Mucosa of descending colon (tissue), 3 donors: ENCODE data around the gene BMP2K. TPM values are rescaled to one million over a fixed set of nuclear protein-coding genes. Genes with fewer than 3 reads are reported as not detected.

ENCODE experiments used
- ATAC-seq: fragments of 200-7000 bp; cut with Tn5 transposase; one replicate; pipeline ENCODE4 v1.9.1; 2020; ENCODE audit warnings: mild to moderate bottlenecking, moderate library complexity
- DNase-seq, 3 donors: peaks; one replicate each; pipeline ENCODE4 v3.0.0-alpha.2; 2020
- H3K36me3 ChIP-seq: fragments of 200-600 bp; one replicate; pipeline ENCODE4 v1.8.0; 2021; ENCODE audit warnings: low read depth, mild to moderate bottlenecking
- H3K4me1 ChIP-seq: fragments of 200-600 bp; one replicate; pipeline ENCODE4 v1.8.0; 2021; ENCODE audit warnings: low read depth, mild to moderate bottlenecking
- H3K4me3 ChIP-seq: fragments of 200-600 bp; one replicate; pipeline ENCODE4 v1.8.0; 2021; ENCODE audit warnings: mild to moderate bottlenecking
- H3K9me3 ChIP-seq: fragments of 200-600 bp; one replicate; pipeline ENCODE4 v1.8.0; 2021; ENCODE audit warnings: mild to moderate bottlenecking
- intact Hi-C, 2 donors: fragments of 100-400 bp; cut with DNase I in 1 of 2; cut with micrococcal nuclease in 1 of 2; formaldehyde crosslinking; loops; one replicate each; pipeline versions ENCODE4 v1.11.0 to v1.11.1; 2022; cut with DNase I, micrococcal nuclease
- microRNA-seq: library from miRNA; unstranded; fragments of <30 nt; microRNA quantifications from one replicate; pipeline ENCODE4, GENCODE V29; 2019
- total RNA-seq, 3 donors: library from RNA; stranded (reverse); fragmentation: NEBNext Ultra II Directional in 2 of 3; extraction: Animal tissue kit (Norgen Biotek cat#: 25700) in 2 of 3; gene quantifications; one replicate each; pipeline versions ENCODE4 v1.2.1 to v1.2.4, GENCODE V29; 2021 to 2023
- TF ChIP-seq, protein P1 (sequence below): fragments of 200-600 bp; IDR thresholded peaks from one replicate; pipeline ENCODE4 v1.8.0; 2022; ENCODE audit warnings: antibody characterized with exemption, mild to moderate bottlenecking
- donor health status: DM: no; HTN: no; CAD: no; lungs with moderate emphysema.
- donor health status: DM: no; HTN: no; CAD: no.
- donor health status: DM: no; HTN: yes; CAD: no.

BMP2K gene
- total RNA-seq, 3 donors from 2014 or later, result 42.5 to 77.1 (median 67.5) TPM

DNA sequence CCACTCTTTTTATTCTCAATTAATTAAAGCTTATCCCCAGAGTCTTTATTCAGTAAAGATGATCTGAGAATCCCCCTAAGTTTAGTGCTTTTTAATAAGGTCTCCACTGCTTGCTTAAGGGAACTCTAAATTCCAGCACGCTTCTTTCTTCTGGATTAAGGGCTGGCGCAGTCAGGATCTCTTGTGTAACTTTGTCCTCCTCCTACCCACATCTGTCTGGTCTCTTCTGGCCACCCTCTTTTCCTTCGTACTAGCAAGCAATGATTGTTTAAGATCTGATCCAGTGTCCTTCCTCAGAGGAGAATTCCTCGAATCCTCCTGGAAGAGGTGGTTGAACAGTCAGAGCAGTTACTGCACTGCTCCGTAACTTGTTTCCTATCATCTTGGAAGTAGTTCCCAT, 177.1 kb downstream of the BMP2K start:
- ATAC-seq (no peak), DNase-seq (no peak)
- no peaks in the 10 kb centered on the region for H3K9me3 ChIP-seq
- intact Hi-C loops, result no loop called here
- no peaks in the 10 kb centered on the region for H3K36me3 ChIP-seq
- H3K4me1 ChIP-seq, result no peaks in the 10 kb centered on the region
- no peak overlapping the region for H3K4me3 ChIP-seq
- TF ChIP-seq, protein P1, sequence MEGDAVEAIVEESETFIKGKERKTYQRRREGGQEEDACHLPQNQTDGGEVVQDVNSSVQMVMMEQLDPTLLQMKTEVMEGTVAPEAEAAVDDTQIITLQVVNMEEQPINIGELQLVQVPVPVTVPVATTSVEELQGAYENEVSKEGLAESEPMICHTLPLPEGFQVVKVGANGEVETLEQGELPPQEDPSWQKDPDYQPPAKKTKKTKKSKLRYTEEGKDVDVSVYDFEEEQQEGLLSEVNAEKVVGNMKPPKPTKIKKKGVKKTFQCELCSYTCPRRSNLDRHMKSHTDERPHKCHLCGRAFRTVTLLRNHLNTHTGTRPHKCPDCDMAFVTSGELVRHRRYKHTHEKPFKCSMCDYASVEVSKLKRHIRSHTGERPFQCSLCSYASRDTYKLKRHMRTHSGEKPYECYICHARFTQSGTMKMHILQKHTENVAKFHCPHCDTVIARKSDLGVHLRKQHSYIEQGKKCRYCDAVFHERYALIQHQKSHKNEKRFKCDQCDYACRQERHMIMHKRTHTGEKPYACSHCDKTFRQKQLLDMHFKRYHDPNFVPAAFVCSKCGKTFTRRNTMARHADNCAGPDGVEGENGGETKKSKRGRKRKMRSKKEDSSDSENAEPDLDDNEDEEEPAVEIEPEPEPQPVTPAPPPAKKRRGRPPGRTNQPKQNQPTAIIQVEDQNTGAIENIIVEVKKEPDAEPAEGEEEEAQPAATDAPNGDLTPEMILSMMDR, result no peak

DNA sequence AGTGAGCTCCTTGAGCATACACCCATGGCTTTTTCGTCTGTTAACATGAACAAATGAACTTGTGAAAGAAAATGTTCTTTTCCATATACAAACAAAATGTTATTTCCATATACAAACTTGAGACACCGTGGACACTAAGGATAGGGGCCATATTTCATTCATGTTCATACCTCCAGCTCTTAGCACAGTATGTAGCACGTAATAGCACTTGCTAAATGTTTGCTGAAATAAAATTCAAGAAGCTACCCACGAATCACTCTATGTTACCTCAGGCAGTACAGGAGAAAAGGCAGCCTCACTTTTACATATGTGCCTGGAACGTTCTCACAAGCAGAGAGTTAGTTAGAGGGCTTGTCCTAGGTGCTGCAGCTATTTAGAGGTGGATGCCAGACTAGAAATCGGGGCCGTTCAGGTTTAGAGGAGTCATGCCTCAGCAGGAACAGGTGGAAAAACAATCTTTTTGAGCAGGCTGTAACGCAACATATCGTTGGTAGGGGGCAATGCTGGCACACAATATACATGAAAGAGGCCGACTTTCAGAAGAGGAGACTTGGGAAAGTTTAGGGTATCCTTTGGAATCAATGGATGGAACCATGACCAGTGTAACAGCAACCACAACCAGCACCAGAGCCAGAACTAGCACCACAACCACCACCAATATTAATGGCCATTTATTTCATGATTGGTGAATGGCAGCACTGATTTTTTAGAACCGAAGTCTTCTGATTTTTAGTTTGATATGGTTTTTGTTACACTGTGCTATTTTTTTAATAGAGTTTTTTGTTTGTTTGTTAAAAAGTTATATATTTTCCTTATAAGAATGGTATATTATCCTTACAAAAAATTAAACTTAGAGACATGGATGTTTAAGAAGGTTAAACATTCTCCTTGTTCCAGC, 177.9 kb downstream of the BMP2K start:
- intact Hi-C loops, result no loop called here
- DNase-seq (no peak), ATAC-seq (peak; percentile 22)
- Histone ChIP-seq H3K36me3 (no peaks in the 10 kb centered on the region), H3K4me1 (no peaks in the 10 kb centered on the region), H3K9me3 (no peaks in the 10 kb centered on the region), H3K4me3 (no peak overlapping the region)
- TF ChIP-seq, protein P1, result no peak

- intact Hi-C loops, result no loop called here
- no peak for ATAC-seq
- TF ChIP-seq, protein P1, result no peak
- Histone ChIP-seq H3K36me3 (no peaks in the 10 kb centered on the region), H3K4me3 (no peak overlapping the region), H3K9me3 (no peaks in the 10 kb centered on the region), H3K4me1 (no peaks in the 10 kb centered on the region)
- DNase-seq, result no peak
These were observed 180.8 kb downstream of the BMP2K start for GRCh38 chr4:78956975-78957374.

- TF ChIP-seq, protein P1, result no peak
- H3K36me3 ChIP-seq, result no peaks in the 10 kb centered on the region
- DNase-seq (no peak), ATAC-seq (no peak)
- intact Hi-C loops, result no loop called here
- H3K9me3 ChIP-seq, result no peaks in the 10 kb centered on the region
- no peaks in the 10 kb centered on the region for H3K4me1 ChIP-seq
- no peak overlapping the region for H3K4me3 ChIP-seq
These were observed 184.8 kb downstream of the BMP2K start for GRCh38 chr4:78960926-78961325.

Small RNA genes within 50 kb of the gene (microRNA-seq; reads per million reads assigned to microRNA genes)
- not detected for gene MIR5096

Other genes with a start within 250 kb of the BMP2K start
- 10 to 100 TPM; 24.4 to 46.4 (median 35.5) TPM for gene ANXA3, start 224.6 kb upstream of the BMP2K start, total RNA-seq
- gene PAQR3, start 163.1 kb downstream of the BMP2K start, total RNA-seq, result 10 to 100 TPM; 11.3 to 15.8 (median 14.9) TPM